CD14-positive monocyte (primary cell): ENCODE measurements around the gene CREBBP. TPM values are rescaled to one million over a fixed set of nuclear protein-coding genes. Genes with fewer than 3 reads are reported as not detected.

Source experiments
- DNase-seq, 3 donors: peaks; one replicate each; pipeline ENCODE4 v3.0.0-alpha.2; 2011 to 2022
- H2AFZ ChIP-seq: 2 replicates; pipeline ENCODE4 v1.6.0; 2012; ENCODE audit warnings: mild to moderate bottlenecking, low read depth, low read length, inconsistent platforms; ENCODE audit not compliant: insufficient read depth, poor library complexity, severe bottlenecking
- H3K27ac ChIP-seq, 2 donors: 1 replicate in 1 of 2; 2 replicates in 1 of 2; pipeline ENCODE4 v1.5.1; 2012 to 2013; ENCODE audit warnings: low read length in 2 of 2, control low read depth in 1 of 2, inconsistent platforms in 1 of 2, low read depth in 1 of 2, mild to moderate bottlenecking in 1 of 2
- H3K27me3 ChIP-seq, 2 donors: one replicate each; pipeline versions ENCODE4 v1.6.0 to v1.6.1; 2011 to 2013; ENCODE audit warnings: low read length in 2 of 2; ENCODE audit not compliant: control insufficient read depth in 2 of 2, insufficient read depth in 2 of 2
- H3K36me3 ChIP-seq, 2 donors: replicated peaks in 1 of 2; 1 replicate in 1 of 2; 2 replicates in 1 of 2; pipeline versions ENCODE4 v1.5.1 to v1.6.1; 2012 to 2013; ENCODE audit warnings: low read length in 2 of 2, control low read depth in 1 of 2, inconsistent platforms in 1 of 2, mild to moderate bottlenecking in 1 of 2; ENCODE audit not compliant: insufficient read depth in 2 of 2, control insufficient read depth in 1 of 2
- H3K4me1 ChIP-seq, 2 donors: 1 replicate in 1 of 2; 2 replicates in 1 of 2; pipeline versions ENCODE4 v1.5.1 to v1.6.1; 2012 to 2013; ENCODE audit warnings: low read length in 2 of 2, control low read depth in 1 of 2, inconsistent platforms in 1 of 2, mild to moderate bottlenecking in 1 of 2, moderate library complexity in 1 of 2; ENCODE audit not compliant: insufficient read depth in 2 of 2, control insufficient read depth in 1 of 2
- H3K4me2 ChIP-seq: replicated peaks from 2 replicates; pipeline ENCODE3; 2012; ENCODE audit warnings: low read length, moderate library complexity, mild to moderate bottlenecking; ENCODE audit not compliant: poor library complexity, severe bottlenecking; ENCODE audit errors: extremely low read depth
- H3K4me3 ChIP-seq, 3 experiments: fragments of 200-600 bp in 1 of 3; sonication (generic) in 1 of 3; replicated peaks in 1 of 3; 1 replicate in 2 of 3; 2 replicates in 1 of 3; pipeline ENCODE4 v1.5.1; 2011 to 2013; ENCODE audit warnings: low read length in 3 of 3, mild to moderate bottlenecking in 3 of 3, control low read depth in 2 of 3, low read depth in 2 of 3, inconsistent platforms in 1 of 3, moderate library complexity in 1 of 3
- H3K79me2 ChIP-seq: 2 replicates; pipeline ENCODE4 v1.6.0; 2012; ENCODE audit warnings: mild to moderate bottlenecking, control low read depth, inconsistent platforms, low read length, moderate library complexity; ENCODE audit not compliant: insufficient read depth
- H3K9ac ChIP-seq: 2 replicates; pipeline ENCODE4 v1.6.0; 2017; ENCODE audit warnings: low read length, mild to moderate bottlenecking; ENCODE audit not compliant: insufficient read depth, poor library complexity, severe bottlenecking
- H3K9me3 ChIP-seq, 2 donors: replicated peaks in 1 of 2; 1 replicate in 1 of 2; 2 replicates in 1 of 2; pipeline versions ENCODE4 v1.5.1 to v1.6.1; 2012 to 2013; ENCODE audit warnings: low read length in 2 of 2, control low read depth in 1 of 2; ENCODE audit not compliant: control insufficient read depth in 1 of 2, insufficient read depth in 1 of 2
- H4K20me1 ChIP-seq: 2 replicates; pipeline ENCODE4 v1.6.0; 2012; ENCODE audit warnings: mild to moderate bottlenecking, low read length, control low read depth, moderate library complexity; ENCODE audit not compliant: insufficient read depth
- H3K27ac Mint-ChIP-seq, 7 donors: one replicate each; pipeline ENCODE4 v1.8.0; 2020; ENCODE audit warnings: mild to moderate bottlenecking in 7 of 7, mixed read lengths in 7 of 7, moderate library complexity in 6 of 7, inconsistent platforms in 2 of 7
- H3K27me3 Mint-ChIP-seq, 3 donors: one replicate each; pipeline ENCODE4 v1.8.0; 2021 to 2022; ENCODE audit warnings: low read depth in 3 of 3, mild to moderate bottlenecking in 3 of 3, mixed read lengths in 3 of 3, moderate library complexity in 3 of 3, inconsistent platforms in 1 of 3
- H3K36me3 Mint-ChIP-seq, 2 donors: one replicate each; pipeline ENCODE4 v1.8.0; 2020; ENCODE audit warnings: mixed read lengths in 2 of 2, inconsistent platforms in 1 of 2, mild to moderate bottlenecking in 1 of 2
- H3K4me1 Mint-ChIP-seq: one replicate; pipeline ENCODE4 v1.8.0; 2020; ENCODE audit warnings: mild to moderate bottlenecking, mixed read lengths
- H3K4me3 Mint-ChIP-seq, 2 donors: one replicate each; pipeline ENCODE4 v1.8.0; 2020; ENCODE audit warnings: mild to moderate bottlenecking in 2 of 2, mixed read lengths in 2 of 2, moderate library complexity in 1 of 2
- H3K9me3 Mint-ChIP-seq, 7 donors: one replicate each; pipeline ENCODE4 v1.8.0; 2020 to 2022; ENCODE audit warnings: mixed read lengths in 7 of 7, mild to moderate bottlenecking in 6 of 7, moderate library complexity in 6 of 7, inconsistent platforms in 2 of 7
- WGBS: methylation state at CpG from one replicate; pipeline ENCODE4 v1.1.5; 2013; ENCODE audit warnings: missing lambda C conversion rate; ENCODE audit not compliant: insufficient coverage; 5-methylcytosine and 5-hydroxymethylcytosine counted together
- intact Hi-C, 2 donors: fragments of 100-400 bp; cut with micrococcal nuclease; formaldehyde crosslinking; loops; one replicate each; pipeline versions ENCODE4 v1.15.0 to v1.15.1; 2023
- polyA plus RNA-seq, 3 donors: library from polyadenylated mRNA; depleted of rRNA in 1 of 3; unstranded in 2 of 3; stranded (reverse) in 1 of 3; fragments of 300-500 nt in 2 of 3; fragments of >200 nt in 1 of 3; fragmentation: Illumina TruSeq in 2 of 3; gene quantifications; 1 replicate in 2 of 3; 2 replicates in 1 of 3; pipeline ENCODE4 v1.2.3, GENCODE V29; 2012 to 2021
- TF ChIP-seq, protein P1 (sequence below): fragments of 200-600 bp; IDR thresholded peaks from one replicate; pipeline ENCODE4 v1.8.0; 2022; ENCODE audit warnings: antibody characterized with exemption, mild to moderate bottlenecking

Gene CREBBP
- polyA plus RNA-seq, 3 donors = 2.1 to 26.9 (median 6.2) TPM

DNA sequence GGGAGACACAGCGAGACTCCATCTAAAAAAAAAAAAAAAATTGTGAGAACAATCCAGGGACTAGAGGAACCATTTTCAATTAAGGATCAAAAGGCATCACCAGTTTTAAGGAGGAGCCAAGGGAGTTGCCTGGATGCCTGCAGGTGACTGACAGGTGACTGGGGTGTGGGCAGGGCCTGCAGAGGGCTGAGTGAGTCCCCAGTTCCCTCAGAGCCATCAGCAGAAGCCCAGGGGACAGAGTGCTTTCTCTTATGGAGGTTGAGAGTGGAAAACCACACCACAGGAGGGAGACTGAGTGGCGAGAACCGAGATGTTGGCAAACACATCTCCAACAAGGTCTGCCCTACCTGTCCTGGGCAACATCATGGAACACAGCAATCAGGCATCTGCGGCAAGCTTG lies 27.1 kb upstream of the CREBBP start:
- peaks cover 6 to 8% of the 10 kb centered on the region in 2 donors for H3K4me1 ChIP-seq
- Mint-ChIP-seq H3K4me1 (peaks cover 14% of the 10 kb centered on the region), H3K27ac (no peak overlapping the region)

DNA sequence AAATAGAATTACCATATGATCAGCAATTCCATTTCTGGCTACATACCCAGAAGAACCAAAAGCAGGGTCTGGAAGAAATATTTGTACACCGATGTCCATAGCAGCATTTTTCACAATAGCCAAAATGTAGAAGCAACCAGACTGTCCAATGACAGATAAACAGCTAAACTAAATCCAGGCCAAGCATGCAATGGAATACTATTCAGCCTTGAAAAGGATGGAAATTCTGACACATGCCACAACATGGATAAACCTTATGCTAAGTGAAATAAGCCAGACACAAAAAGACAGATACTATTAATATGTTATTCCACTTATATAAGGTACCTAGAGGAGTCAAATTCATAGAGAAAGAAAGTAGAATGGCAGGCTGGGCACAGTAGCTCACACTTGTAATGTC lies 25.9 kb upstream of the CREBBP start:
- no peaks in the 10 kb centered on the region for H3K36me3 ChIP-seq
- Mint-ChIP-seq H3K27ac (no peak overlapping the region), H3K9me3 (peaks cover 0 to 2% (median 0%) of the 10 kb centered on the region in 7 donors), H3K4me3 (no peak overlapping the region), H3K27me3 (peaks cover 7 to 25% (median 21%) of the 10 kb centered on the region in 3 donors), H3K36me3 (no peaks in the 10 kb centered on the region), H3K4me1 (peaks cover 14% of the 10 kb centered on the region)
- H2AFZ ChIP-seq = no peak overlapping the region
- H3K27me3 ChIP-seq = no peaks in the 10 kb centered on the region
- TF ChIP-seq, protein P1, sequence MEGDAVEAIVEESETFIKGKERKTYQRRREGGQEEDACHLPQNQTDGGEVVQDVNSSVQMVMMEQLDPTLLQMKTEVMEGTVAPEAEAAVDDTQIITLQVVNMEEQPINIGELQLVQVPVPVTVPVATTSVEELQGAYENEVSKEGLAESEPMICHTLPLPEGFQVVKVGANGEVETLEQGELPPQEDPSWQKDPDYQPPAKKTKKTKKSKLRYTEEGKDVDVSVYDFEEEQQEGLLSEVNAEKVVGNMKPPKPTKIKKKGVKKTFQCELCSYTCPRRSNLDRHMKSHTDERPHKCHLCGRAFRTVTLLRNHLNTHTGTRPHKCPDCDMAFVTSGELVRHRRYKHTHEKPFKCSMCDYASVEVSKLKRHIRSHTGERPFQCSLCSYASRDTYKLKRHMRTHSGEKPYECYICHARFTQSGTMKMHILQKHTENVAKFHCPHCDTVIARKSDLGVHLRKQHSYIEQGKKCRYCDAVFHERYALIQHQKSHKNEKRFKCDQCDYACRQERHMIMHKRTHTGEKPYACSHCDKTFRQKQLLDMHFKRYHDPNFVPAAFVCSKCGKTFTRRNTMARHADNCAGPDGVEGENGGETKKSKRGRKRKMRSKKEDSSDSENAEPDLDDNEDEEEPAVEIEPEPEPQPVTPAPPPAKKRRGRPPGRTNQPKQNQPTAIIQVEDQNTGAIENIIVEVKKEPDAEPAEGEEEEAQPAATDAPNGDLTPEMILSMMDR = no peak
- H3K4me3 ChIP-seq = no peak overlapping the region
- peaks cover 6 to 8% of the 10 kb centered on the region in 2 donors for H3K4me1 ChIP-seq
- no peak overlapping the region for H3K9ac ChIP-seq
- whole genome bisulfite sequencing = 100% methylated on average over 1 of the region's 1 CpG
- intact Hi-C loops = no loop called here
- H3K4me2 ChIP-seq = no peak overlapping the region
- no peak overlapping the region for H3K27ac ChIP-seq
- no peak for DNase-seq
- no peaks in the 10 kb centered on the region for H4K20me1 ChIP-seq
- H3K79me2 ChIP-seq = no peaks in the 10 kb centered on the region
- H3K9me3 ChIP-seq = no peaks in the 10 kb centered on the region

More for the DNA sequence above, 27.1 kb upstream of the CREBBP start:
- Histone ChIP-seq H3K36me3 (no peaks in the 10 kb centered on the region), H3K79me2 (no peaks in the 10 kb centered on the region), H2AFZ (no peak overlapping the region), H4K20me1 (no peaks in the 10 kb centered on the region), H3K9ac (no peak overlapping the region), H3K27ac (no peak overlapping the region), H3K9me3 (no peaks in the 10 kb centered on the region), H3K4me3 (no peak overlapping the region), H3K27me3 (no peaks in the 10 kb centered on the region), H3K4me2 (no peak overlapping the region)
- H3K4me3 Mint-ChIP-seq = no peak overlapping the region
- no peak for DNase-seq
- intact Hi-C loops = no loop called here
- TF ChIP-seq, protein P1 = no peak
- WGBS = 100% methylated on average over 2 of the region's 4 CpGs
- peaks cover 0 to 2% (median 0%) of the 10 kb centered on the region in 7 donors for H3K9me3 Mint-ChIP-seq
- H3K36me3 Mint-ChIP-seq = no peaks in the 10 kb centered on the region
- peaks cover 14 to 24% (median 21%) of the 10 kb centered on the region in 3 donors for H3K27me3 Mint-ChIP-seq
